RWPE2 (cell line): ENCODE data around the gene PGM2L1.

Experiments used
- ATAC-seq: fragments of 200-7000 bp; cut with Tn5 transposase; 3 replicates; pipeline ENCODE4 v1.9.1; 2021; ENCODE audit warnings: low read depth
- DNase-seq: peaks from one replicate; pipeline ENCODE4 v3.0.0-alpha.2; 2020; ENCODE audit warnings: low spot score
- H3K27ac ChIP-seq: fragments of 450-650 bp; 2 replicates; pipeline ENCODE4 v1.5.1; 2017; ENCODE audit warnings: mild to moderate bottlenecking; ENCODE audit not compliant: poor library complexity, severe bottlenecking
- H3K27me3 ChIP-seq: fragments of 250-450 bp; sonication (Bioruptor Pico); 2 replicates; pipeline ENCODE4 v1.5.1; 2021; ENCODE audit warnings: mild to moderate bottlenecking, moderate library complexity; ENCODE audit not compliant: insufficient read depth, poor library complexity, severe bottlenecking
- H3K36me3 ChIP-seq: fragments of 250-450 bp; sonication (Bioruptor Pico); 2 replicates; pipeline ENCODE4 v1.5.1; 2020; ENCODE audit warnings: low read depth, mild to moderate bottlenecking, moderate library complexity
- H3K4me1 ChIP-seq: fragments of 250-450 bp; sonication (Bioruptor Pico); 2 replicates; pipeline ENCODE4 v1.5.1; 2021; ENCODE audit warnings: mild to moderate bottlenecking, moderate library complexity; ENCODE audit not compliant: insufficient read depth, poor library complexity, severe bottlenecking
- H3K4me3 ChIP-seq: fragments of 250-450 bp; sonication (Bioruptor Pico); 2 replicates; pipeline ENCODE4 v1.5.1; 2021; ENCODE audit warnings: mild to moderate bottlenecking, moderate library complexity; ENCODE audit not compliant: severe bottlenecking
- H3K9me3 ChIP-seq: fragments of 250-450 bp; sonication (Bioruptor Pico); 2 replicates; pipeline ENCODE4 v1.5.1; 2021; ENCODE audit warnings: mild to moderate bottlenecking, moderate library complexity; ENCODE audit not compliant: severe bottlenecking
- CTCF ChIP-seq: fragments of 450-650 bp; IDR thresholded peaks from one replicate; pipeline ENCODE4 v1.5.1; 2017; ENCODE audit warnings: mild to moderate bottlenecking, moderate library complexity; ENCODE audit not compliant: poor library complexity, severe bottlenecking

The PGM2L1 gene

GRCh38 chr11:74330075-74330858 is 68.0 kb downstream of the PGM2L1 start:
- Histone ChIP-seq H3K9me3 (no peaks in the 10 kb centered on the region), H3K4me3 (no peak overlapping the region), H3K4me1 (peaks cover 6% of the 10 kb centered on the region), H3K27ac (peak overlapping the region; percentile 2), H3K36me3 (no peaks in the 10 kb centered on the region), H3K27me3 (no peaks in the 10 kb centered on the region)
- DNase-seq, result no peak
- peak; percentile 90 for ATAC-seq
- TF ChIP-seq CTCF, result no peak

GRCh38 chr11:74327076-74327475 is 71.2 kb downstream of the PGM2L1 start:
- H3K9me3 ChIP-seq, result no peaks in the 10 kb centered on the region
- H3K36me3 ChIP-seq, result no peaks in the 10 kb centered on the region
- no peak for ATAC-seq
- no peak overlapping the region for H3K27ac ChIP-seq
- H3K4me1 ChIP-seq, result peaks cover 6% of the 10 kb centered on the region
- TF ChIP-seq CTCF, result no peak
- H3K4me3 ChIP-seq, result no peak overlapping the region
- H3K27me3 ChIP-seq, result no peaks in the 10 kb centered on the region
- DNase-seq, result no peak

- H3K27ac ChIP-seq, result no peak overlapping the region
- no peaks in the 10 kb centered on the region for H3K9me3 ChIP-seq
- no peak for DNase-seq
- no peak for ATAC-seq
- no peaks in the 10 kb centered on the region for H3K27me3 ChIP-seq
- no peaks in the 10 kb centered on the region for H3K36me3 ChIP-seq
- no peak for TF ChIP-seq CTCF
- no peak overlapping the region for H3K4me3 ChIP-seq
- H3K4me1 ChIP-seq, result peaks cover 6% of the 10 kb centered on the region
Observed at GRCh38 chr11:74326665-74327064, 71.6 kb downstream of the PGM2L1 start.

GRCh38 chr11:74325649-74326645 is 72.3 kb downstream of the PGM2L1 start:
- DNase-seq, result no peak
- no peak for TF ChIP-seq CTCF

More at GRCh38 chr11:74325649-74326645, 72.3 kb downstream of the PGM2L1 start:
- no peak overlapping the region for H3K4me3 ChIP-seq
- ATAC-seq, result no peak
- no peaks in the 10 kb centered on the region for H3K27me3 ChIP-seq
- no peaks in the 10 kb centered on the region for H3K36me3 ChIP-seq
- H3K27ac ChIP-seq, result no peak overlapping the region
- peaks cover 6% of the 10 kb centered on the region for H3K4me1 ChIP-seq
- H3K9me3 ChIP-seq, result no peaks in the 10 kb centered on the region
